ENCODE results near the gene ZNF782.

DNA sequence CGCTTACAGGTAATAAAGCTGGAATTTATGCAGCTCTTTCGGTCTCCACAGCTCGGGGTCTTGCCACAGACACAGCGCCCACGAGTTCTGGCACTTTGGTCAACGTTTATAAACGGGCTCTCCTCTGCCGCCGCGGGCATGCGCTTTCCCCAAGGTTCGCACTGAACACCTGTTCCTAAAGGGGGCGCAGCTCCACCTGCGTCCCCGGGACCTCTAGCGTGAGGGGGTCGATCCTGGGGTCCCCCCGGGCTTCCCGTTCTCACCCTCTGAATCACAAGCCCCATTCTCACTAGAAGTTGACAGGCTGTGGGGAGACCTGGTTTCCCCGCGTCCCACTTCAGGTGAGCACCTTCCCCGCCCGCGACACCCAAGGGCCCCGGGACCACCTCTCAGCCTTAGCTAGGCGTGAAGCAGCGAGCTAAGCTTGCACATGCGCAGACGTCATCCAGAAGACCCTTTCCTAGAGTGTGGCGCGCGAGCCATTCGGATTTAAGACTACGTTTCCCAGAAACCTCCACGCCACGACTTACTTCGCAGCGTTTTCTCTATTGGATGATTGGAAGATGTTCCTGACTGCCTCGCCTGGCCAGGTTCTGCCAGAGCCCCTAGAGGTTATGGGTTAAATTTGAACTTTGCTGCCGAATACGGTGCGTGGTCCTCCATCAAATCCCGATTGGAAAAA is 21.3 kb upstream of the ZNF782 start:
- TF ChIP-seq, protein P1, sequence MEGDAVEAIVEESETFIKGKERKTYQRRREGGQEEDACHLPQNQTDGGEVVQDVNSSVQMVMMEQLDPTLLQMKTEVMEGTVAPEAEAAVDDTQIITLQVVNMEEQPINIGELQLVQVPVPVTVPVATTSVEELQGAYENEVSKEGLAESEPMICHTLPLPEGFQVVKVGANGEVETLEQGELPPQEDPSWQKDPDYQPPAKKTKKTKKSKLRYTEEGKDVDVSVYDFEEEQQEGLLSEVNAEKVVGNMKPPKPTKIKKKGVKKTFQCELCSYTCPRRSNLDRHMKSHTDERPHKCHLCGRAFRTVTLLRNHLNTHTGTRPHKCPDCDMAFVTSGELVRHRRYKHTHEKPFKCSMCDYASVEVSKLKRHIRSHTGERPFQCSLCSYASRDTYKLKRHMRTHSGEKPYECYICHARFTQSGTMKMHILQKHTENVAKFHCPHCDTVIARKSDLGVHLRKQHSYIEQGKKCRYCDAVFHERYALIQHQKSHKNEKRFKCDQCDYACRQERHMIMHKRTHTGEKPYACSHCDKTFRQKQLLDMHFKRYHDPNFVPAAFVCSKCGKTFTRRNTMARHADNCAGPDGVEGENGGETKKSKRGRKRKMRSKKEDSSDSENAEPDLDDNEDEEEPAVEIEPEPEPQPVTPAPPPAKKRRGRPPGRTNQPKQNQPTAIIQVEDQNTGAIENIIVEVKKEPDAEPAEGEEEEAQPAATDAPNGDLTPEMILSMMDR (conservative IDR thresholded peaks at IDR 0.05 in 1 of 2, IDR thresholded peaks at IDR 0.05 in 1 of 2; ENCODE audit: low read depth in 1 of 2, low read length in 2 of 2): peak in 1 of 2 donors; percentile 35
- TF ChIP-seq EZH2 (IDR thresholded peaks at IDR 0.05; ENCODE audit: low read length, missing control alignments): peak; percentile 18
